Activated T-helper 17 cell treated with anti-CD3 and anti-CD28 coated beads, Interleukin-2, amount 50 U/mL, for 72 hours (primary cell): ENCODE data around the gene GSK3B. TPM values are rescaled to one million over a fixed set of nuclear protein-coding genes. Genes with fewer than 3 reads are reported as not detected.
"Not testable (repeated sequence)": the region's sequence is repeated elsewhere in the genome, so short reads cannot be mapped to it uniquely, and the experiment has no call there.

Source experiments
- ATAC-seq: fragments of 150-1000 bp; cut with Tn5 transposase; replicated peaks from 2 replicates; pipeline ENCODE4 v1.10.0; 2021; ENCODE audit warnings: mild to moderate bottlenecking, moderate library complexity
- H3K27ac Mint-ChIP-seq: one replicate; pipeline ENCODE4 v1.8.0; 2022; ENCODE audit warnings: mixed read lengths
- H3K27me3 Mint-ChIP-seq: one replicate; pipeline ENCODE4 v1.8.0; 2022; ENCODE audit warnings: mixed read lengths
- H3K36me3 Mint-ChIP-seq: one replicate; pipeline ENCODE4 v1.8.0; 2022; ENCODE audit warnings: low read depth, mild to moderate bottlenecking, mixed read lengths
- H3K4me1 Mint-ChIP-seq: one replicate; pipeline ENCODE4 v1.8.0; 2022; ENCODE audit warnings: mixed read lengths
- H3K4me3 Mint-ChIP-seq: one replicate; pipeline ENCODE4 v1.8.0; 2022; ENCODE audit warnings: mild to moderate bottlenecking, mixed read lengths
- H3K9me3 Mint-ChIP-seq: one replicate; pipeline ENCODE4 v1.8.0; 2022; ENCODE audit warnings: mixed read lengths
- total RNA-seq, 2 donors: library from RNA; stranded (reverse); gene quantifications; one replicate each; pipeline ENCODE4 v1.2.3, GENCODE V29; 2022

Gene GSK3B
- total RNA-seq, 2 donors from 2014 or later = 31.5 to 36.9 TPM

GRCh38 chr3:120053647-120054046 lies 40.6 kb downstream of the GSK3B start:
- not testable (repeated sequence) for H3K27me3 Mint-ChIP-seq, ATAC-seq, H3K4me3 Mint-ChIP-seq, H3K36me3 Mint-ChIP-seq
- Mint-ChIP-seq H3K9me3 (peaks cover 11% of the 10 kb centered on the region), H3K27ac (peak overlapping the region; percentile 1), H3K4me1 (peaks cover 41% of the 10 kb centered on the region)

GRCh38 chr3:120052677-120053076 lies 41.6 kb downstream of the GSK3B start:
- Mint-ChIP-seq H3K9me3 (peaks cover 11% of the 10 kb centered on the region), H3K27me3 (no peaks in the 10 kb centered on the region), H3K27ac (peak overlapping the region; percentile 59), H3K4me1 (peaks cover 49% of the 10 kb centered on the region), H3K36me3 (peaks cover 6% of the 10 kb centered on the region), H3K4me3 (peak overlapping the region; percentile 33)
- no peak for ATAC-seq

GRCh38 chr3:120052225-120052624 lies 42.0 kb downstream of the GSK3B start:
- Mint-ChIP-seq H3K9me3 (peaks cover 11% of the 10 kb centered on the region), H3K27ac (peak overlapping the region; percentile 59), H3K36me3 (peaks cover 6% of the 10 kb centered on the region), H3K27me3 (no peaks in the 10 kb centered on the region), H3K4me3 (peak overlapping the region; percentile 33), H3K4me1 (peaks cover 49% of the 10 kb centered on the region)
- peak; percentile 68 for ATAC-seq

DNA sequence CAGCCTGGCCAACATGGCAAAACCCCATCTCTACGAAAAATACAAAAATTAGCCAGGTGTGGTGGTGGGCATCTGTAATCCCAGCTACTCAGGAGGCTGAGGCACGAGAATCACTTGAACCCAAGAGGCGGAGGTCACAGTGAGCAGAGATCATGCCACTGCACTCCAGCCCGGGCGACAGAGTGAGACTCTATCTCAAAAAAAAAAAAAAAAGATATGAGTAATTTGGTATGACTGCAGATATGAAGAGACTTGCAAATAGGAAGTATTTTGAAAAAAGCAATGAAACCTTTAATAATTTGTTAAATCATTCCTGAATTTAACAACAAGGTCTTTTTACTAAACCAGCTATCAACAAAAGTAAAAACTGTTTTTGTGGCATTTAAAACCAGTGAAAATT lies 42.7 kb downstream of the GSK3B start:
- H3K36me3 Mint-ChIP-seq, H3K27ac Mint-ChIP-seq, ATAC-seq, H3K4me3 Mint-ChIP-seq, H3K27me3 Mint-ChIP-seq: not testable (repeated sequence)
- H3K9me3 Mint-ChIP-seq = peaks cover 11% of the 10 kb centered on the region
- H3K4me1 Mint-ChIP-seq = peaks cover 49% of the 10 kb centered on the region

DNA sequence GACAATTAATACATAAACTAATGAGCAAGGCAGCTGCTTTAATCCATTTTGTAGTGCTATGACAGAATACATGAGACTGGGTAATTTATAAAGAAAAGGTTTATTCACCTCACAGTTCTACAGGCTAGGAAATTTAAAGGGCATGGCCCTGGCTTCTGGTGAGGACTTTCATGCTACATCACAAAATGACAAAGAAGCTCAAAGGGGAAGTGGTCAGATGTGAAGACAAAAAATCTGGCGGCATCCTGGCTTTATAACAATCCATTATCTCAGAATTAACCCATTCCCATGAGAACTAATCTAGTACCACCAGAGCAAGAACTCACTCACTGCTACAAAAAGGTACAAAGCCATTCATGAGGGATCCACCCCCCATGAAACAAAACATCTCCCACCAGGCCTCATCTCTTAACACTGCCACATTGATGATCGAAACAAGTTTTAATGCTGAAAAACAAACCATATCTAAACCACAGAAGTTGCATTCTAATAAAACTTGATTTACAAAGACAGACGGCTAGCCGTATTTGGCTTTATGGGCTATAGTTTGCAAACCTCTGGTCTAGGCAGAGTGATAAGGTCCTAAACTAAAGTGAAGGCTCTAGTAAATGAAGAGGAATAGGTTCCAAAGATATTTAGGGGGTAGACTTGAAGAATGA lies 44.2 kb downstream of the GSK3B start:
- no peak for ATAC-seq
- Mint-ChIP-seq H3K4me3 (peak overlapping the region; percentile 13), H3K36me3 (peaks cover 12% of the 10 kb centered on the region), H3K27me3 (no peaks in the 10 kb centered on the region), H3K9me3 (peaks cover 14% of the 10 kb centered on the region), H3K27ac (peak overlapping the region; percentile 29), H3K4me1 (peaks cover 49% of the 10 kb centered on the region)

GRCh38 chr3:120049072-120049471 lies 45.2 kb downstream of the GSK3B start:
- Mint-ChIP-seq H3K36me3 (peaks cover 12% of the 10 kb centered on the region), H3K4me1 (peaks cover 46% of the 10 kb centered on the region), H3K4me3 (no peak overlapping the region), H3K27me3 (no peaks in the 10 kb centered on the region), H3K27ac (no peak overlapping the region), H3K9me3 (peaks cover 6% of the 10 kb centered on the region)
- no peak for ATAC-seq

- no peak for ATAC-seq
- Mint-ChIP-seq H3K27ac (no peak overlapping the region), H3K9me3 (peaks cover 5% of the 10 kb centered on the region), H3K4me3 (no peak overlapping the region), H3K27me3 (no peaks in the 10 kb centered on the region), H3K4me1 (peaks cover 41% of the 10 kb centered on the region), H3K36me3 (peaks cover 12% of the 10 kb centered on the region)
Measured at GRCh38 chr3:120048355-120049041, 45.7 kb downstream of the GSK3B start.

GRCh38 chr3:120047686-120048085 lies 46.6 kb downstream of the GSK3B start:
- Mint-ChIP-seq H3K27me3 (no peaks in the 10 kb centered on the region), H3K36me3 (peaks cover 12% of the 10 kb centered on the region), H3K9me3 (peaks cover 13% of the 10 kb centered on the region), H3K27ac (no peak overlapping the region), H3K4me1 (peaks cover 40% of the 10 kb centered on the region), H3K4me3 (no peak overlapping the region)
- no peak for ATAC-seq

DNA sequence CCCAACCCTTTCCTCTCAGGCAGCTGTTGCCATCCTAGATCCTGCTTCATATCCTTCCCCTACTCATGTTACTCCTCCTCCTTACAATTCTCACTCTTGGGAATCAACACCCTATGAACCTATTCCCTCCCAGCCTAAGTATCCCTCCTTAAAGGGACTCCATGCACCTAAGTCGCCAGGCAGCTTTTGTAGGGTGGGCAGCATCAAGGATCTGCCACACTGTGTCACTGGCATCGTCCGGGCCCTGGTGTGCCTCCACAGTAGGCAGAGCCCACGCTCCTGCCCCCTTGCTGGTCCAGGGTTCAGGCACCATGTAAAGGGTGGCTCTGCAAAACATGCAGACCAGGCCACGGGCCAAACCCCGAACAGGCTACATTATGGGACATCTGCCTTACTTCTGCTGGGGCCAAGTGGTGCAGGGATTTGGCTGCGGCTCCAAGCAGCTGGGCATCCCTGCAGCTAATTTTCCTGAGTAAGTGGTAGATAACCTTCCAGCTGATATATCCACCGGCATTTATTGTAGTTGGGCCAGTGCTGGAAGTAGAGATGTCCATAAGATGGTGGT lies 53.4 kb downstream of the GSK3B start:
- peaks cover 38% of the 10 kb centered on the region for H3K36me3 Mint-ChIP-seq
- H3K4me1 Mint-ChIP-seq = peaks cover 5% of the 10 kb centered on the region
- no peak overlapping the region for H3K27ac Mint-ChIP-seq
- no peaks in the 10 kb centered on the region for H3K27me3 Mint-ChIP-seq
- no peak for ATAC-seq
- H3K9me3 Mint-ChIP-seq = peaks cover 28% of the 10 kb centered on the region
- no peak overlapping the region for H3K4me3 Mint-ChIP-seq

DNA sequence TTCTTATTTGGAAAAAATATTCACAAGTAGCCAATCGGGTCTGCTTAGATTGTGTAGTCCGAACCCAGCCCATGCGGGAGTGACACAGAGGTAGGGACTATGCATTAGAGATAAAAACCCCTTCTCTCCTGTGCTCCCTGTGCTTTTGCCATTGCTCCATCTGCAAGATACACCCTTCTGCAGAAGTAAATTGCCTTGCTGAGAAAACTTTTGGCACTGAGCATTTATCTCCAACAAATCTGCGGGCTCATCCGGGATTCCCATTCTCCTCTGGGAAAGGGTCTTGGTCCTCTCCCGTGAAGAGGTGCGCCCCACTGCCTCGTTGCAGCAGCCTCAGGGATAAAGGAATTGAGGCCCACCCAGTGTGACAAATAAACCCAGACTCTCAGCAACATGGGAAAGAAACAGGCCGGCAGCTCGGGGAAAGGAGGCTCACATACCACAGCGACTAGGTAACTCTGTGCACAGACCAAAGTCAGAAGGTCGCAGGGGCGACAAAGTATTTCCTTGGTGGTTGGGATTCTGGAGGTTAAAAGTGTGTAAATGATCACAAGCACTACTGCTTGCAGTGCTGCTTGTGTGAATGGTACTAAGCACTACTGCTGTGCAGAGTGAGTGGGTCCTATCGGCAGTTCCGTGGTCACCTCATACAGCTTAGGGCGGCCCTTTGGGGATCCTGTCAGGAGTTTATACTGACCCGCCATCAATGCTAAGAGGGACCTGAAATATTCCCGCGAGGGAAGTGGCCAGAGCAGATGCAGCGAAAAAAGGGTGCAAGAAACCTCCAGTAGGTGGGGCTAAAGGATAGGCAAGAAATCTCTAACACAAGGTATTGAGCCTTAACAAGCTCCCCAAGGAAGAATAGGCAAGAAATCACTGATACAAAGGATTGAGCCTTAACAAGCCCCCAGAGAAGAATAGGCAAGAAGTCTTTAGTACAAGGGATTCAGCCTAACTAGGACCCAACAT lies 54.3 kb downstream of the GSK3B start:
- Mint-ChIP-seq H3K27ac (no peak overlapping the region), H3K4me3 (no peak overlapping the region), H3K9me3 (peaks cover 24% of the 10 kb centered on the region), H3K4me1 (peaks cover 5% of the 10 kb centered on the region), H3K36me3 (peaks cover 29% of the 10 kb centered on the region), H3K27me3 (no peaks in the 10 kb centered on the region)
- no peak for ATAC-seq

GRCh38 chr3:120033596-120033995 lies 60.7 kb downstream of the GSK3B start:
- no peak overlapping the region for H3K4me3 Mint-ChIP-seq
- peaks cover 2% of the 10 kb centered on the region for H3K36me3 Mint-ChIP-seq
- H3K9me3 Mint-ChIP-seq = no peaks in the 10 kb centered on the region
- no peaks in the 10 kb centered on the region for H3K27me3 Mint-ChIP-seq
- no peak for ATAC-seq
- H3K4me1 Mint-ChIP-seq = peaks cover 16% of the 10 kb centered on the region
- H3K27ac Mint-ChIP-seq = no peak overlapping the region

DNA sequence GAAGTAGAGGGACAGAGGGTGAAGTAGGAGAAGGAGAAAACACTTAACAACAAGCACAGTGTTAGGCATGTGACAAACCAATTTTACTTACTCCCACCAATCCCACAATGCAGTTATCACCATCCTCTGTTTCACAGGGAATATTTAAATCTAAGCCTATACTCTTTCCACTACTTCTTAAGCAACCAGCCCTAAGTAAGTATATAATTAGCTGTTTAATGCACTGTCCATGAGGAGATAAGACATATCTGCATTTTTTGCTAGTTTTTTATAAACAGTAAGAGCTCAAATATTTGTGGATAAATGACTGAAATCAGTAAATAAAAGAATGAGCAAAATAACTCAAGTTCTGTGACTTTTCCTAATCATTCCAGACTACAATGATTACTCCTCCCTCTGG lies 62.7 kb downstream of the GSK3B start:
- Mint-ChIP-seq H3K36me3 (no peaks in the 10 kb centered on the region), H3K27ac (no peak overlapping the region), H3K4me3 (no peak overlapping the region), H3K9me3 (no peaks in the 10 kb centered on the region), H3K27me3 (no peaks in the 10 kb centered on the region), H3K4me1 (peaks cover 21% of the 10 kb centered on the region)
- no peak for ATAC-seq

DNA sequence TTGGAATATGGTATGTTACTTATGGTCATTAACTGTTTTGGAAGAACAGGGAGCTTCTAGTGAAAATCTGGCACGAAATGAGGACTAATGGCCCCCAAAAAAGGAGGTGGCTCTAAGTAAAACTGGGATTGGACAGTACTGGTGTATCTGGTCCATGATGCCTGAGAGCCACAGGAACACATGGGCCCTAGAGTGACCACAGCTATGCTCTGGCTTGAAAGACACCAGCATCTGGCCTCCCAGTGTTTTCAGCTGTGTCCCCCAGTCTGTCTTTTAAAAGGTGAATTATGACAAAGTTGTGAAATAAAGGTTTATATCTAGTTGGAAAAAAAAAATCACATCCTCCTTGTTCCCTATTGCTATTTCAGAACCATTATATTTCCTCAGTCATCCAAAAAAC lies 64.5 kb downstream of the GSK3B start:
- H3K9me3 Mint-ChIP-seq = no peaks in the 10 kb centered on the region
- no peak overlapping the region for H3K4me3 Mint-ChIP-seq
- no peak for ATAC-seq
- H3K36me3 Mint-ChIP-seq = no peaks in the 10 kb centered on the region
- peak overlapping the region; percentile 3 for H3K27ac Mint-ChIP-seq
- H3K4me1 Mint-ChIP-seq = peaks cover 30% of the 10 kb centered on the region
- no peaks in the 10 kb centered on the region for H3K27me3 Mint-ChIP-seq

GRCh38 chr3:120028271-120029047 lies 65.8 kb downstream of the GSK3B start:
- Mint-ChIP-seq H3K27me3 (no peaks in the 10 kb centered on the region), H3K36me3 (no peaks in the 10 kb centered on the region), H3K27ac (no peak overlapping the region), H3K9me3 (no peaks in the 10 kb centered on the region), H3K4me1 (peaks cover 27% of the 10 kb centered on the region), H3K4me3 (no peak overlapping the region)
- ATAC-seq = no peak
